Measurements from ENCODE around the gene KCNAB1. TPM values are rescaled to one million over a fixed set of nuclear protein-coding genes. Genes with fewer than 3 reads are reported as not detected.

Gene KCNAB1
- total RNA-seq, 4 donors from 2014 or later, result 0.20 to 3.0 (median 1.6) TPM

- Histone ChIP-seq H3K9me3 (no peaks in the 10 kb centered on the region), H3K4me1 (peaks cover 0 to 3% (median 0%) of the 10 kb centered on the region in 4 donors), H3K27me3 (no peaks in the 10 kb centered on the region), H3K36me3 (no peaks in the 10 kb centered on the region), H3K4me3 (no peak overlapping the region), H3K27ac (no peak overlapping the region)
- 69 to 79% methylated on average over 4 of the region's 4 CpGs for WGBS, 2 donors (ENCODE audit: low coverage in 1 of 2)
- TF ChIP-seq, protein P1, sequence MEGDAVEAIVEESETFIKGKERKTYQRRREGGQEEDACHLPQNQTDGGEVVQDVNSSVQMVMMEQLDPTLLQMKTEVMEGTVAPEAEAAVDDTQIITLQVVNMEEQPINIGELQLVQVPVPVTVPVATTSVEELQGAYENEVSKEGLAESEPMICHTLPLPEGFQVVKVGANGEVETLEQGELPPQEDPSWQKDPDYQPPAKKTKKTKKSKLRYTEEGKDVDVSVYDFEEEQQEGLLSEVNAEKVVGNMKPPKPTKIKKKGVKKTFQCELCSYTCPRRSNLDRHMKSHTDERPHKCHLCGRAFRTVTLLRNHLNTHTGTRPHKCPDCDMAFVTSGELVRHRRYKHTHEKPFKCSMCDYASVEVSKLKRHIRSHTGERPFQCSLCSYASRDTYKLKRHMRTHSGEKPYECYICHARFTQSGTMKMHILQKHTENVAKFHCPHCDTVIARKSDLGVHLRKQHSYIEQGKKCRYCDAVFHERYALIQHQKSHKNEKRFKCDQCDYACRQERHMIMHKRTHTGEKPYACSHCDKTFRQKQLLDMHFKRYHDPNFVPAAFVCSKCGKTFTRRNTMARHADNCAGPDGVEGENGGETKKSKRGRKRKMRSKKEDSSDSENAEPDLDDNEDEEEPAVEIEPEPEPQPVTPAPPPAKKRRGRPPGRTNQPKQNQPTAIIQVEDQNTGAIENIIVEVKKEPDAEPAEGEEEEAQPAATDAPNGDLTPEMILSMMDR (IDR thresholded peaks at IDR 0.05), result no peak
- TF ChIP-seq EP300 (IDR thresholded peaks at IDR 0.05; ENCODE audit: low read depth), result no peak
- DNase-seq, result no peak
- in situ Hi-C loops (cut with MboI; ENCODE audit: low pct_ligation_motif_present in 1 of 4, low pct_unique_long_range_greater_than_20kb in 1 of 4, low sequenced_read_pairs in 3 of 4) (no loop called here), intact Hi-C loops (cut with DNase I; ENCODE audit: low total_unique reads) (no loop called here)
These were observed 311.2 kb downstream of the KCNAB1 start for GRCh38 chr3:156431334-156432124.

- WGBS, 2 donors (ENCODE audit: low coverage in 1 of 2), result 50 to 66% methylated on average over 1 to 2 of the region's 2 CpGs
- in situ Hi-C loops (cut with MboI; ENCODE audit: low pct_ligation_motif_present in 1 of 4, low pct_unique_long_range_greater_than_20kb in 1 of 4, low sequenced_read_pairs in 3 of 4) (no loop called here), intact Hi-C loops (cut with DNase I; ENCODE audit: low total_unique reads) (no loop called here)
- H3K4me3 ChIP-seq, result no peak overlapping the region
- no peak overlapping the region for H3K27ac ChIP-seq
- DNase-seq, result no peak
- TF ChIP-seq, protein P1 (IDR thresholded peaks at IDR 0.05), result no peak
- no peak for TF ChIP-seq EP300 (IDR thresholded peaks at IDR 0.05; ENCODE audit: low read depth)
- no peak for TF ChIP-seq POLR2A (IDR thresholded peaks at IDR 0.05)
- no peak for TF ChIP-seq POLR2AphosphoS5 (IDR thresholded peaks at IDR 0.05)
- no peaks in the 10 kb centered on the region for H3K27me3 ChIP-seq
- peaks cover 0 to 3% (median 0%) of the 10 kb centered on the region in 4 donors for H3K4me1 ChIP-seq
- H3K9me3 ChIP-seq, result no peaks in the 10 kb centered on the region
- no peaks in the 10 kb centered on the region for H3K36me3 ChIP-seq
These were observed 312.2 kb downstream of the KCNAB1 start for GRCh38 chr3:156432563-156432962.

GRCh38 chr3:156433138-156433537, 312.8 kb downstream of the KCNAB1 start:
- Histone ChIP-seq H3K4me1 (peaks cover 0 to 3% (median 0%) of the 10 kb centered on the region in 4 donors), H3K27me3 (no peaks in the 10 kb centered on the region), H3K4me3 (no peak overlapping the region), H3K9me3 (no peaks in the 10 kb centered on the region), H3K27ac (no peak overlapping the region), H3K36me3 (no peaks in the 10 kb centered on the region)
- DNase-seq, result no peak
- intact Hi-C loops (cut with DNase I; ENCODE audit: low total_unique reads), result no loop called here
- in situ Hi-C loops (cut with MboI; ENCODE audit: low pct_ligation_motif_present in 1 of 4, low pct_unique_long_range_greater_than_20kb in 1 of 4, low sequenced_read_pairs in 3 of 4), result no loop called here
- WGBS, 2 donors (ENCODE audit: low coverage in 1 of 2), result 49 to 63% methylated on average over 5 of the region's 5 CpGs
- TF ChIP-seq, protein P1 (IDR thresholded peaks at IDR 0.05), result no peak
- no peak for TF ChIP-seq POLR2AphosphoS5 (IDR thresholded peaks at IDR 0.05)

- H3K4me3 ChIP-seq, result no peak overlapping the region
- peaks cover 0 to 3% (median 0%) of the 10 kb centered on the region in 4 donors for H3K4me1 ChIP-seq
- TF ChIP-seq, protein P1 (IDR thresholded peaks at IDR 0.05), result no peak
- TF ChIP-seq POLR2AphosphoS5 (IDR thresholded peaks at IDR 0.05), result no peak
- no peak for TF ChIP-seq POLR2A (IDR thresholded peaks at IDR 0.05)
- no peak for TF ChIP-seq EP300 (IDR thresholded peaks at IDR 0.05; ENCODE audit: low read depth)
- H3K27me3 ChIP-seq, result no peaks in the 10 kb centered on the region
- no peaks in the 10 kb centered on the region for H3K36me3 ChIP-seq
- no peak for DNase-seq
- in situ Hi-C loops (cut with MboI; ENCODE audit: low pct_ligation_motif_present in 1 of 4, low pct_unique_long_range_greater_than_20kb in 1 of 4, low sequenced_read_pairs in 3 of 4) (no loop called here), intact Hi-C loops (cut with DNase I; ENCODE audit: low total_unique reads) (no loop called here)
- no peaks in the 10 kb centered on the region for H3K9me3 ChIP-seq
- H3K27ac ChIP-seq, result no peak overlapping the region
These were observed 313.5 kb downstream of the KCNAB1 start for GRCh38 chr3:156433910-156434309.

Measured in transverse colon (tissue), 4 donors.